Neural progenitor cell (in vitro differentiated cells): ENCODE data around the gene EXOC4. TPM values are rescaled to one million over a fixed set of nuclear protein-coding genes. Genes with fewer than 3 reads are reported as not detected.

Experiments
- DNase-seq: peaks from one replicate; pipeline ENCODE4 v3.0.0-alpha.2; 2016; ENCODE audit warnings: low spot score
- H2AFZ ChIP-seq: fragments of 200-600 bp; sonication (generic); replicated peaks from 2 replicates; pipeline ENCODE4 v1.6.1; 2016; ENCODE audit warnings: antibody characterized with exemption
- H3F3A ChIP-seq: fragments of 200-600 bp; sonication (generic); 2 replicates; pipeline ENCODE4 v1.6.1; 2016; ENCODE audit warnings: antibody characterized with exemption, low read depth
- H3K27ac ChIP-seq: fragments of 200-600 bp; sonication (generic); 2 replicates; pipeline ENCODE4 v1.5.1; 2016; ENCODE audit warnings: mild to moderate bottlenecking
- H3K27me3 ChIP-seq: fragments of 200-600 bp; sonication (generic); 2 replicates; pipeline ENCODE4 v1.6.1; 2016; ENCODE audit warnings: mild to moderate bottlenecking, moderate library complexity
- H3K36me3 ChIP-seq: fragments of 200-600 bp; sonication (generic); 2 replicates; pipeline ENCODE4 v1.5.1; 2016
- H3K4me1 ChIP-seq: fragments of 200-600 bp; sonication (generic); 2 replicates; pipeline ENCODE4 v1.6.1; 2016; ENCODE audit warnings: mixed run types
- H3K4me2 ChIP-seq: fragments of 200-600 bp; sonication (generic); 2 replicates; pipeline ENCODE4 v1.6.1; 2016
- H3K4me3 ChIP-seq: fragments of 200-600 bp; sonication (generic); 2 replicates; pipeline ENCODE4 v1.5.1; 2016
- H3K79me2 ChIP-seq: fragments of 200-600 bp; sonication (generic); 2 replicates; pipeline ENCODE4 v1.6.1; 2016; ENCODE audit warnings: low read depth
- H3K9ac ChIP-seq: fragments of 200-600 bp; sonication (generic); 2 replicates; pipeline ENCODE4 v1.6.1; 2016
- H3K9me3 ChIP-seq: fragments of 200-600 bp; sonication (generic); 2 replicates; pipeline ENCODE4 v1.5.1; 2016; ENCODE audit warnings: low read depth
- H4K20me1 ChIP-seq: fragments of 200-600 bp; sonication (generic); 2 replicates; pipeline ENCODE4 v1.6.1; 2016; ENCODE audit warnings: low read depth
- H3K27ac Mint-ChIP-seq: 3 replicates; pipeline ENCODE4 v1.8.0; 2021; ENCODE audit warnings: mixed read lengths
- H3K27me3 Mint-ChIP-seq: 2 replicates; pipeline ENCODE4 v1.8.0; 2022; ENCODE audit warnings: low read depth, mild to moderate bottlenecking, inconsistent platforms, moderate library complexity, mixed read lengths; ENCODE audit not compliant: insufficient read depth
- H3K36me3 Mint-ChIP-seq: 3 replicates; pipeline ENCODE4 v1.8.0; 2021; ENCODE audit warnings: mixed read lengths
- H3K4me1 Mint-ChIP-seq: 3 replicates; pipeline ENCODE4 v1.8.0; 2021; ENCODE audit warnings: mixed read lengths
- H3K4me3 Mint-ChIP-seq: 3 replicates; pipeline ENCODE4 v1.8.0; 2021; ENCODE audit warnings: mild to moderate bottlenecking, moderate library complexity, mixed read lengths
- H3K9me3 Mint-ChIP-seq: 3 replicates; pipeline ENCODE4 v1.8.0; 2020; ENCODE audit warnings: mixed read lengths
- EZH2 ChIP-seq: fragments of 200-600 bp; sonication (generic); IDR thresholded peaks from 2 replicates; pipeline ENCODE4 v1.6.1; 2017; ENCODE audit warnings: antibody characterized with exemption, mild to moderate bottlenecking, moderate library complexity
- EZH2phosphoT487 ChIP-seq: fragments of 200-600 bp; sonication (generic); IDR thresholded peaks from 2 replicates; pipeline ENCODE4 v1.6.1; 2017; ENCODE audit warnings: antibody characterized with exemption
- total RNA-seq: library from RNA; depleted of rRNA; stranded (reverse); fragments of >200 nt; gene quantifications from 2 replicates; pipeline ENCODE4 v1.2.3, GENCODE V29; 2015; ENCODE audit warnings: low replicate concordance
- TF ChIP-seq, protein P1 (sequence below): fragments of 200-600 bp; sonication (generic); IDR thresholded peaks from 2 replicates; pipeline ENCODE4 v1.5.1; 2017; ENCODE audit warnings: antibody characterized with exemption, mild to moderate bottlenecking

The EXOC4 gene
- total RNA-seq, 1 donor from 2014 or later: 129 TPM

DNA sequence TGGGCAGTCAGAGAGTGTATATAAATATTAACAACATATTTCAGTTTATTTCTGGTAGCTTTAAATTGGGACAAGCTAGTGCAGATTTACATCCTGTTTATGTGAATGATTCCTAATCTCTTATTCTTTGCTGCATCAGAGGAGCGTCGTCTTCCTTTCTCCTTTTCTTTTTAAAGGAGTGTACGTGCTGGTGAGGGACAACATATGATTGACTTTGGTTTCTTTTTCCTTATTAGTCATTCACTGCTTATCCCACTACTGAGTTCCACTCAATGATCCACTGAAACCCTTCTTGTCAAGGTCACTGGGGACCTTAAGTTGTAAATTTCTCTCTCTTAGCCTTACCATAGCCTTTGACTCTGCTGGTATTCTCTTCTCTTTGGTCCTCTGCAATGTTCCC is 116.3 kb downstream of the EXOC4 start:
- Mint-ChIP-seq H3K9me3 (no peaks in the 10 kb centered on the region), H3K27me3 (no peaks in the 10 kb centered on the region), H3K36me3 (no peaks in the 10 kb centered on the region), H3K4me3 (no peak overlapping the region), H3K4me1 (no peaks in the 10 kb centered on the region), H3K27ac (no peak overlapping the region)
- no peaks in the 10 kb centered on the region for H3K36me3 ChIP-seq
- H3F3A ChIP-seq: no peaks in the 10 kb centered on the region
- no peaks in the 10 kb centered on the region for H4K20me1 ChIP-seq
- H3K27ac ChIP-seq: no peak overlapping the region
- no peak for TF ChIP-seq EZH2phosphoT487
- TF ChIP-seq EZH2: no peak
- TF ChIP-seq, protein P1, sequence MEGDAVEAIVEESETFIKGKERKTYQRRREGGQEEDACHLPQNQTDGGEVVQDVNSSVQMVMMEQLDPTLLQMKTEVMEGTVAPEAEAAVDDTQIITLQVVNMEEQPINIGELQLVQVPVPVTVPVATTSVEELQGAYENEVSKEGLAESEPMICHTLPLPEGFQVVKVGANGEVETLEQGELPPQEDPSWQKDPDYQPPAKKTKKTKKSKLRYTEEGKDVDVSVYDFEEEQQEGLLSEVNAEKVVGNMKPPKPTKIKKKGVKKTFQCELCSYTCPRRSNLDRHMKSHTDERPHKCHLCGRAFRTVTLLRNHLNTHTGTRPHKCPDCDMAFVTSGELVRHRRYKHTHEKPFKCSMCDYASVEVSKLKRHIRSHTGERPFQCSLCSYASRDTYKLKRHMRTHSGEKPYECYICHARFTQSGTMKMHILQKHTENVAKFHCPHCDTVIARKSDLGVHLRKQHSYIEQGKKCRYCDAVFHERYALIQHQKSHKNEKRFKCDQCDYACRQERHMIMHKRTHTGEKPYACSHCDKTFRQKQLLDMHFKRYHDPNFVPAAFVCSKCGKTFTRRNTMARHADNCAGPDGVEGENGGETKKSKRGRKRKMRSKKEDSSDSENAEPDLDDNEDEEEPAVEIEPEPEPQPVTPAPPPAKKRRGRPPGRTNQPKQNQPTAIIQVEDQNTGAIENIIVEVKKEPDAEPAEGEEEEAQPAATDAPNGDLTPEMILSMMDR: no peak
- DNase-seq: no peak
- no peak overlapping the region for H3K4me3 ChIP-seq
- no peaks in the 10 kb centered on the region for H3K79me2 ChIP-seq
- H3K27me3 ChIP-seq: no peaks in the 10 kb centered on the region
- H3K9ac ChIP-seq: no peak overlapping the region
- no peak overlapping the region for H2AFZ ChIP-seq
- H3K4me2 ChIP-seq: no peak overlapping the region
- H3K4me1 ChIP-seq: no peaks in the 10 kb centered on the region
- no peaks in the 10 kb centered on the region for H3K9me3 ChIP-seq

DNA sequence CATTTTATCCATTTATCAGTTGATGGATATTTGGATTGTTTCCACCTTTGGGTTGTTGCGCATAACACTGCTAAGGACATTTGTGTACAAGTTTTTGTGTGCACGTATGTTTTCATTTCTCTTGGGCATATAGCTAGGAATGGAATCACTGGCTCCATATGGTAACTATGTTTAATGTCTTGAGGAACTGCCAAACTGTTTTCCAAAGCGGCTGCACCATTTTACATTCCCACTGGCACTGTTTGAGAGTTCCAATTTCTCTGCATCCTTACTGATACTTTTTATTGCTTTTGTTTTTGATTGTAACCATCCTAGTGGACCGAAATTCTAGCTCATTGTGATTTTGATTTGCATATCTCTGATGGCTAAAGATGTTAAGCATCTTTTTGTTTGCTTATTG is 118.7 kb downstream of the EXOC4 start:
- Mint-ChIP-seq H3K4me3 (no peak overlapping the region), H3K27ac (no peak overlapping the region), H3K9me3 (no peaks in the 10 kb centered on the region), H3K36me3 (peaks cover 4% of the 10 kb centered on the region), H3K4me1 (no peaks in the 10 kb centered on the region), H3K27me3 (no peaks in the 10 kb centered on the region)
- no peak overlapping the region for H3K4me3 ChIP-seq
- H3K9me3 ChIP-seq: no peaks in the 10 kb centered on the region
- H3K27ac ChIP-seq: no peak overlapping the region
- no peak for DNase-seq
- H3K4me2 ChIP-seq: no peak overlapping the region
- no peak overlapping the region for H3K9ac ChIP-seq
- H2AFZ ChIP-seq: no peak overlapping the region
- no peaks in the 10 kb centered on the region for H3F3A ChIP-seq
- H3K27me3 ChIP-seq: no peaks in the 10 kb centered on the region
- H3K36me3 ChIP-seq: no peaks in the 10 kb centered on the region
- no peaks in the 10 kb centered on the region for H4K20me1 ChIP-seq
- H3K4me1 ChIP-seq: no peaks in the 10 kb centered on the region
- no peaks in the 10 kb centered on the region for H3K79me2 ChIP-seq
- no peak for TF ChIP-seq EZH2phosphoT487
- no peak for TF ChIP-seq EZH2

DNA sequence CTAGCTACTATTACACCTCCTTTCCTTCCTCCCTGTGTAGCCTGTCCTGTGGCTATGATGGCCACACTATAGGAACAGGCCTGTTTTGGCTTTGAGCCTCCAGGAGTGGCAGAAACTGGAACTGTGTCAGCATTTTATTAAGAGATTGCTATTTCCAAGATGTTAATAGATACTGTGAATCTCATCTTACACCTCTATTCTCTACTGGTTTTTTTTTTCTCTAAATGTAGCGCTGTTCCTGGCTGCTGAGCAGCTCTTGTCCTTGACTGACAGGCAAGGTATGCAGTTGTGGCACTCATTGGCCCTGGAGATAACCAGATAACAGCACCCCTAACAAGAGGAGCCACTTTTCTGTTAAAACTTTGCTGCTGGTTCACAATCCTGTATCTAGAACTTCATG is 119.5 kb downstream of the EXOC4 start:
- Histone ChIP-seq H3K9ac (no peak overlapping the region), H4K20me1 (no peaks in the 10 kb centered on the region), H3K27ac (no peak overlapping the region), H3K9me3 (no peaks in the 10 kb centered on the region), H3K4me2 (no peak overlapping the region), H3K79me2 (no peaks in the 10 kb centered on the region), H3K4me1 (no peaks in the 10 kb centered on the region), H3F3A (no peaks in the 10 kb centered on the region), H3K27me3 (no peaks in the 10 kb centered on the region), H3K36me3 (no peaks in the 10 kb centered on the region), H3K4me3 (no peak overlapping the region), H2AFZ (no peak overlapping the region)
- Mint-ChIP-seq H3K4me1 (no peaks in the 10 kb centered on the region), H3K27ac (no peak overlapping the region), H3K27me3 (no peaks in the 10 kb centered on the region), H3K9me3 (no peaks in the 10 kb centered on the region), H3K4me3 (no peak overlapping the region), H3K36me3 (peaks cover 5% of the 10 kb centered on the region)
- DNase-seq: no peak
- no peak for TF ChIP-seq EZH2phosphoT487

DNA sequence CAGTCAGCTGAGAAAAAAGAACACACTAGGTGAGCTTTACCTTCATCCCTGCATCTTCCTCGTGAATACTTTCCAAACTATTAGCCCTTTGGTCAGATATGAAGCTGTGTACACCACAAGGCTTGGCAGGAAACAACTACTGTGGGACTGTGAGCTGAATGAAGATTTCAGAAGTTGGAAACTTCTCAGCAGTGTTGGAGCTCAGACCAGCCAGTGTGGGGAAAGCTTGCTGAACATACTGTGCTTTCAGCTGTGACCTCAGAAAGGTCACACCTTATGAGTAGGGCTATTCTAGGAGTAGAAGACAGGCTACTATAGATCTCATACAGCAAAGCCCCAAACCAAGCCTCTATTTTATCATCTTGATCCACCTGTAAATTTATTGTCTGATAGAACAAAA is 123.6 kb downstream of the EXOC4 start:
- TF ChIP-seq, protein P1: no peak
- TF ChIP-seq EZH2phosphoT487 (no peak), EZH2 (no peak)
- Mint-ChIP-seq H3K36me3 (peaks cover 11% of the 10 kb centered on the region), H3K27ac (no peak overlapping the region), H3K27me3 (no peaks in the 10 kb centered on the region), H3K9me3 (peaks cover 4% of the 10 kb centered on the region), H3K4me1 (no peaks in the 10 kb centered on the region), H3K4me3 (no peak overlapping the region)
- H3K4me1 ChIP-seq: no peaks in the 10 kb centered on the region
- no peak overlapping the region for H2AFZ ChIP-seq
- H3K4me2 ChIP-seq: no peak overlapping the region
- no peak overlapping the region for H3K4me3 ChIP-seq
- no peaks in the 10 kb centered on the region for H3K79me2 ChIP-seq
- H3K27ac ChIP-seq: no peak overlapping the region
- no peaks in the 10 kb centered on the region for H4K20me1 ChIP-seq
- no peak for DNase-seq
- no peaks in the 10 kb centered on the region for H3F3A ChIP-seq
- no peak overlapping the region for H3K9ac ChIP-seq
- no peaks in the 10 kb centered on the region for H3K9me3 ChIP-seq
- no peaks in the 10 kb centered on the region for H3K36me3 ChIP-seq
- no peaks in the 10 kb centered on the region for H3K27me3 ChIP-seq
